HG03108 (cell line): Measurements from ENCODE around the gene IRF4.

ENCODE experiments used
- ATAC-seq: cut with Tn5 transposase; IDR thresholded peaks from one replicate; pipeline ENCODE4 v1.9.1; 2021; ENCODE audit warnings: moderate library complexity; ENCODE audit not compliant: unreplicated experiment

The IRF4 gene

DNA sequence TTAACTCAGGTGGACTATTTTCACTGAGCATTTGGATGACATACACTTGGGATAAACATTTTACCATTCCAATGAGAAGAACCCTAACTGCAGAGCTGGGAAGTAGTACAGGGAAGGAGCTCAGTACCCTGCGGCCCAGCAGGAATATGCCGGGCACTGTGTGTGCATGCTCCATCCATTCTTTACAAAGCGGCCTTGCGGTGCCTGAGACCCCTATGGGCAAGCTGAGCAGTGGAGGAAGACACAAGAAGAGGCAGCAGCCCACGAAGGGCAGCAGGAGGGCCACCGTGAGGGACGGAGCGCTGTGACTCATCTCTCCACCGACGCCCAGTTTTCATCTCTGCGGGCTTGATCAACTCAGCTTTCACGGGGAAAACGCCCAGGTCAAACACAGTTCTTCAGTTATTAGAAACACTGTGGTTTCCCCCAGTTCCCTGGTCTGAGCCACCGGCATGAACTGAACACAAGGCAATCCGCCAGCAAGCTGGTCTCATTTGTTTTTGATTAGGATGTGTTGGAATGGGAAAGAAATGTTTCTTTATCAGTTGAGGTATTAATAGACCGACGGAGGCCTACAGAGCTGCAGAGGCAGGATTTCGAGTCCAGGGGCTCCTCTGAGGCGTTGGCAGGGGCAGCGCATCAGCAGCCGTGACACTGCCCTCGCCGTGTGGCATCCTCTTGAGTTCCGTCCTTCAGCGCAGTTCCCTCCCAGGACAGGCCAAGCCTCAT, 44.9 kb downstream of the IRF4 start:
- ATAC-seq, result no peak

DNA sequence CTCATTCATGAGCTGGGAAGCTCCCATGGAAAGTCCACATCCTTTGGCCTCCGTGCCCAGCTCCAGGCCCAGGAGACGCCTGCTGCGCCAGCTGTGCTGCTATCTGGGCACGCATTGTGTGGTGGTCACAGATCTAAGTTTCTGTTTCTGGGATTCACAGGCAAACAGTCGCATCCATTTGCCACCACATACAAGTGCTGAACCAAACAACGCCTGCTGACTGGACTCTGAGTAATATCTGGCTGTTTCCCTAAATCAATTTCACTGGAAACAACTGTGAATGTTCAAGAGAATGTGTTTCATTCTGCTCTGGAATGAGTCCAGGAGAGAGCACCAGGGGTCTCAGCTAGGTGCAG, 45.5 kb downstream of the IRF4 start:
- no peak for ATAC-seq

DNA sequence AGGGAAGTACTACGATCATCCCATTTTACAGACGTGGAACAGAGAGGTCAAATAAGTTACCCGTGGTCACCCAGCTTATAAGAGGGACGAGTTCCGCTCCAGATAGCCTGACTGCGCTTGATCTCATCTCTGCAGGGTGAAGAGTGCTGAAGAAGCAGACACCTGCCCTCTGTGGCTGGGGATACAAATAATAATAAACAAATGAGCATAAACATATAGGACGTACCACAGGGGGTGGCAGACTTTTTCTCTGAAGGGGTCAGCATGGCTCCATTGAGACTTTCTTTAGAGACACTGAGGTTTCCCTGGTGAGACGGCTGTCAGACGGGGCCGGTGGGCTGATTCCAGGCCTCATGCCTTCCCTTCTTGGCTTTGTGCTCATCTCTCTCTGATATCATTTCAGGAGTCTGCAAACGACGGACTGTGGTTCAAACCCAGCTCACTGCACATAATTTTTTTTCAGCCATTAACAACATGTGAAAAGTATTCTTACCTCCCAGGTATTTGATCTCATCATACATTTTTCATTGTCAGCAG, 47.1 kb downstream of the IRF4 start:
- ATAC-seq, result no peak

DNA sequence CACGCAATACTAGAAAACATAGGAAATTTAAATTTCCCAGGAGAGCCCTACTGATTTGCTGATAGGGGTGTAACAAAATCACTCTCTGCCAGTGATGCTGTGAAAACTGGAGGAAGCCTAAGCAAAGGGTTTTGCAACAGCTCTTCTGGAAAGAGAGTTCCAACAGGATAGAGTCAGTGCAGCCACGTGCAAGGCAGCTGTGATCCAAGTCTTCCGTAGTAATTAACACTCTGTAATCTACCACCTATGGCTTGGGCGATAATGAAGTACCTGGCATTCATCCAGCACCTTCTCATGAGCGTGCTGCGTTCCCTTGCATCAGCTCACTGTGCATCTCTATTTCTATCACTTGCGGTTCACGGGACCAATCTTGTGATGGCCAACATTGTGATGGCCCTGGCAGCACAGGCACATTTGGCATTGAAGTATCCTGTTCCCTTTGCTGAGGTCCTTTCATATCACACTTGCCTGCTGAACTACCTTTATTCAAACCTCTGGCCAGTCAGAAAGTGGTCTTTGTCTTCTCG, 48.2 kb downstream of the IRF4 start:
- no peak for ATAC-seq

DNA sequence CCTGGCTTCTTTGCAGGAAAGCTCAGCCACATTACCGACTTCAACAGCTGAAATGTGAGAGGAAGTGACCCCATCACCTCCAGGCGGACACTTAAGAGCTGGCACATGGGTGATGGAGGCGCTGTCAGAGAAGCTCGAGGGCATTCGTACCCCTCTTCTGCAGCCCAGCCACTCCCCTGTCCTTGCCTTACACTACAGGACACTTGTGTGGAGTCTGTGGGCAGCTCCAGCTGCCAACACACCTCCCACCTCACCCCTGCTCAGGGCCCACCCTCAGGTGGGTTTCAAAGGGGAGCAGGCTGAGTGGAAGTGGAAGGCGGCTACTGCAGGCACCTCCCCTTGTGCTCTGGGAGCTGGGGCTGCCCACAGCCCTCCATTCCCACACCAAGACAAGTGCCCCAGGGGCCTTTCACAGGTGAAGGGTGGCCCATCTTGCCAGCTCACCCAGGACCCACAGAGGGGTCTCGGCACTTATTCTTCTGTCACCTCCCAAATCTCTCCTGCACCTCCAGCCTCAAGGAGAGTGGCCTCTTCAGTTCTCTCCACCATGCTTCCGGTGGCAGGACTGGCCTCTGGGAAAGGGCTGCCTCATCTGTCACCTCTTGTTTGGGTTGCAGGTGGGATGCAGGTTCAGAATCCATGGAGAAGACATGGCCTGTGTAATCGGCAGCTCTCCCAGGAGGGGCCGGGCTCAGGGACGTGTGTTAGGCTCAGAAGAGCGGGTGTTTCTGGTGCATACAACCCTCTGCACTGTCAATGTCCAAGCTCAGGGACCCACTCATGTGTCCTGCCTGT, 49.8 kb downstream of the IRF4 start:
- ATAC-seq, result no peak

DNA sequence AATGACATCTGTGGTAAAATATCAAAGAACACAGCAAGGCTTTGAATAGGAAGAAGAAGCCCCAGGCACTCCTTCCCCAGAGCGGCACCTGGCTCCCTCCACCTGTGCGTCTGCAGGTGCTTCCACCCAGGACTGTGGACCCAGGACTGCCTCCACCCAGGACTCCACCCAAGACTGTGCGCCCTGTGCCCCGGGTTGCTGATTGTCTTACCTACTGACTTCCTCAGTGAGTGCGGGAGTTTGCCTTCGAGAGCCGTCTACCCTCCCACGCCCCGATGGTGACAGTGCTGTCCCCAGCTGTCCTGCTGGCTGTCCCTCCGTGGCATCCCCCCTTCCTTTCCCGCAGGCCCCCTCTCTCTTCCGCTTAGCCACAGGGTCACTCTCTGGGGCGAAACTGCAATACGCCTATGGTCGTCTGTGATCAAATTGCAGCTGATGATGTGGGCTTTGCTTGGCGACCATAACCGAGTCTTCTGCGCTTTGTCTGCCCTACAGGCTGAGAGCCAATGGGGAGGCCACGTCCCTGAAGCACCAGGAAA, 52.1 kb downstream of the IRF4 start:
- ATAC-seq, result no peak

DNA sequence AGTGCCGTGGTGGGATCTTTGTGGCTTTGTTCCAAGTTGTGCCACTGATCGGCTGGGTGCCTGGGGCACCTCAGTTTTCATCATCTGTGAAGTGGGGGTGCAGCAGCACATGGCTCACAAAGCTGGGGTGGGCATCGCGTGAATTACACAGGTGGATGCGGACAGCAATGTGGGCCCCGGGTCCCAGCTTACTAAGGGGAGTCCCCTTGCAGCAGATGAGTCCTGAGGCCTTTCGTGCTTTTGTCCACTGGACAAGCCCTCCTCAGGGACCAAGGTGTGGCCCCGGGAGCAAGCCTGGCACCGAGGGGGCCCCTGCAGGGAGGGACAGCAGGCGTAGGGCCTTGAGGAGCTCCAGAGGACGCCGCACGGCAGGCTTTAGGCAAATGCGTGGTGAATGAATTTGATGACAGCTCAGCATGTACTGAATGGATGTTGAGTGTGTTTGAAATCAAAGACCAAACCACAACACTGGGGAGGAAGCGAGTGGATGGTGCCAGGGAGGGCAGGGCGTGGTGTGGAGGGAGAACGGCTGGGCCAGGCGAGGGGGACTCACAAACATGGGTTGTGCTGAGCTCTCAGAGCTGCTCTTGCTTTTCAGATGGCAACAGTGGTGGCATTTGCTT, 53.2 kb downstream of the IRF4 start:
- no peak for ATAC-seq

DNA sequence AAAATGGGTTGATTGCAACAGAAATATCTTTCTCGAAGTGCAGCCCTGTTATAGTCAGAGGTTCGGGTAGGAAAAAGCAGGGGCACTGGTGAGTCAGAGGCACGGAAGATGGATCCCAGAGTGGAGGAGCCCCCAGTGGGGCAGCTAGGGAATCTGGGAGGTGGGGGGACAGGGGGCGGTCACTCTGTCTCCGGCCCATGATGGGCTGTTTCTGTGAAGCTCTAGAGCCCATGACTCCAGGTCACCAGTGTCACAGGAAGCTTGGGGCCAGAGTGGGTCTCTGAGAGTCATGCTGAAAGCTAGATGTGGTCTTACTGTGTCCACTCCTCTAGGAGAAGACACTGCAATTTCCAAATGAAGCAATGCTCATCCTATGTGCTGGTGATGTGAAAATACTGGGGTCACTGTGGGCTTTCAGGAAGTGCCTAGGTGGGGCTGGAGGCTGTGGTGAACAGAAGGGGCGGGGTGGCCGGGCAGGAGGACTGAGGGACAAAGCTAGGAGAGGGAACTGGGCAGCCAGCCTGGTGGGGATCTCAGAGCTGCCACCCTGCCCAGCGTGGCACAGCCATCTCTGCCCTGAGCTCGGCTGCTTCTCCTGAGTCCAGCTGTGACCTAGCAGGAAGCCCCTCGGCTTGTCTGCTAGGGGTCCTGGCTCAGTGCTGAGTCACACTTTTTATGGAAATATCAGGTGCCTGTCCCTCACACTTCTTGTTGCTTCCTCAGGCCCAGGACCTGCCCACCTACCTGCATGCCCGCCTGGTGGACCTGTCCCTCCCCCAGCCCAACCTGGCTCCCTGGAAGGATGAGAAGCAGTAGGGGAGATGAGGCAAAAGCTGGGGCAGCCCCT, 54.2 kb downstream of the IRF4 start:
- no peak for ATAC-seq

DNA sequence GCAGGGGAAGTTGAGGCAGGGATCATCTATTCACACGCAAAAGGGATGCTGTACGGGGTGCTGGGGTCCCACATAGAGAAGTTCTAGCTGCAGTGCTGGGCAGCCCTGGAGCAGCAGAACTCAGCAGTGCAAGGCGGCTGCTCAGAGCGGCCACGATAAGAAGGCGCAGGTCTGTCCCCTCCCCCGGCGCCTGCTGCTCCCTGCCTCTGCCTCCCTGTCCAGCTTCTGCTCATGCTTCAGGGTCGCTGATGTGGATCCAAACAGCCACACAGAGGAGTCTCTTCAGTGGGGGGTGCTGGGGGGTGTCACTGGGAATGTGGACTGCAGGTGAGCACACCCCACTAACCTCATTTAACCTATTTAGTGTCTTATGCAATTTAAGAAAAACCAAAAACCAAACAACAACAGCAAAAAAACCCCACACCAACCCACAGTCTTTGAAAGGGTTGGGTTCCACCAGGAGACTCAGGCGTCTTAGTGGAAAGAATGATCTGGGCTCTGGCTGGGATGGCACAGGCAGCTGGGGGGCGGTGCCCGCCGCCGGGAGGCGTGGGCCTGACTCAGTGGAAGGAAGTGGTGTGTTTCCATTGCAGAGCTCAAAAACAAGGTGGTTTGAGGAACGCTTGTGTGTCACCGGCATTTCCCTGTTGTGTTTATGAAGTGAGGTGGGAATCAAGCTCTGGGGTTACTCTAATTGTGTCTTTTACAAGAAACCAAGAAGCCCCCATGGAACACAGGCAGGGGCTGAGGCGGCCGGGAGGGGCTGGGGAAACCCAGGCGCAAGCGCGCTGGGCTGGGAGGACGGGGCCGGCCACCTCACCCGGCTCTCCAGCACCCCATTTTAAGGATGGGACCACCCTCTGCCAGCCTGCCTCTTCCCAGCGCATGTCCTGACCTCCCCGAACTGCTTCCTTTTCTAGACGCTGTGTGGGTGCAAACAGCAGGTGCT, 55.1 kb downstream of the IRF4 start:
- no peak for ATAC-seq

DNA sequence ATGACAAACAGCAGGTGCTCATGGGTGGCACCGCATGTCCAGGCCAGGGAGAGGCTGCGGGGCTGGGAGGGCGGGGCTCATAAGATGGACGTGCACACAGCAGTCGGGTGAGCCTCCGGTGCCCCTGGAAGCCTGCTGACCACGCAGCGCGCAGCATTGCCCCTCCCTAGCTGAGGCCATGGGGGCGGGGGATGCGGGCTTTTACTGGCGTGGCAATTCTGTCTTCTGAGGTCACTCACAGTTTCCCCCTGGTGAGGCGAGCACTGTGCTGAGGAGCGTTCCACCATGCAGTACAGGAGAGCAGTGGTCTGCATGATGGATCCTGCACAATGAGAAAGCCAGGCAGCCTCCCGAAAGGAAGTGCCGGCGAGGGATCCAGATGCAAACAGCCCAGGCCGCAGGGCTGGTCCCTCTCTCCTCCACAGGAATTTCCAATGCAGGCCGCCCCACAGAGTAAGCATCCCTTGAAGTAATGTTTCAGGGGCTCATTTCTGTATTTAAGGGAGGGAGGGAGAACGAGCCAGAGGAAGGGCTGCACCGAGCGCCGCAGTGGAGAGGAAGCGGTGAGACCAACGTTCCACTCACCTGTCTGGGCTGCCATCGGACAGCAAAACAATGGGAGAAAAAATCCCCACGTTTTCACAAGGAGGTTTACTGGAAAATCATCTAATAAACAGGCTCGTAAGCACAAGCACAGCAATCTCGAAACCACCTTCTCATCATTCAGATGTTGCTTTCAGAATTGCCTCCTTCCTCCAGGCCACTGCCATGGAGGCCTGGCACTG, 56.0 kb downstream of the IRF4 start:
- ATAC-seq, result no peak

DNA sequence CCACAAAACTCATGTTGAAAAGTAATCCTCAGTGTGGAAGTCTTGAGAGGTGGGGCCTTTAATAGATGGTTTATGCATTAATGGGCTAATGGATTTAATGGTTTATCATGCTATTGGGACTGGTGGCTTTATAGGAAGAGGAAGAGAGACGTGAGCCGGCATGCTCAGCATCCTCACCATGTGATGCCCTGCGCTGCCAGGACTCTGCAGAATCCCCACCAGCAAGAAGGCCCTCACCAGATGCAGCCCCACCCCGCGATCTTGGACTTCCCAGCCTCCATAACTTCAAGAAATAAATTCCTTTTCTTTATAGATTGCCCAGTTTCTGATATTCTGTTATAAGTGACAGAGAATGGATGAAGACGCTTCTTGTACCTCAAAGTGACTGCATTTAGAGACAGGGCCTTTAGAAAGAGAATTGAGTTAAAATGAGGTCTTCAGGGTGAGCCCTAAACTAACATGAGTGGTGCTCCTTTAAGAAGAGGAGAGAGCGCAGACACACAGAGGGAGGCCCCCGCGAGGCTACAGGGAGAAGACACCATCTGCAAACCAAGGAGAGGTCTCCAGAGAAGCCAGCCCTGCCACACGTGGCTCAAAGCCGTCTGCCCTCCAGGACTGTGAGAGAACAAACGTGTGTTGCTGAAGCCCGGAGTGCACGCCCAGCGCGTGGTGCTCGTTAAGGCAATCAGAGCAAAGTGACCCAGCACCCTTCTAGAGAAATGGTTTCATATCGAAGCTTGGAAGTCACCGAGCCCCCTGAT, 56.9 kb downstream of the IRF4 start:
- ATAC-seq, result no peak

DNA sequence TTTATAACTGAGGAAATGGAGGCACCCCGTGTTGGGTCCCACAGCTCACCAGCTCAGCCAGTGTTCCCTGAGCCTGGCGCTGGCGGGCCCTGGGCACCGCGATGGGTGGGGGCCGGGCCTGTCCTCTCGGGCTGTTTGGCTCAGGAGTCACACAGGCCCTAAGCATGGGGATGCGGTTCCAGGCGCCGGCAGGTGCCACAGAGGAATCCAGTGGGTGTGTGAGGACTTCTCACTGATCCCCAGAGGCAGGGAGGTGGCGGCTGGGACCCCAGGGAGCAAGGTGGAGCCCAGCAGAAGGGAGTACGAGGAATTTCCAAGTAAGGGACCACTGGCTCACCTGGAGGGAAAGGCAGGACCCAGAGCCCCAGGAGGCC, 57.5 kb downstream of the IRF4 start:
- ATAC-seq, result no peak

DNA sequence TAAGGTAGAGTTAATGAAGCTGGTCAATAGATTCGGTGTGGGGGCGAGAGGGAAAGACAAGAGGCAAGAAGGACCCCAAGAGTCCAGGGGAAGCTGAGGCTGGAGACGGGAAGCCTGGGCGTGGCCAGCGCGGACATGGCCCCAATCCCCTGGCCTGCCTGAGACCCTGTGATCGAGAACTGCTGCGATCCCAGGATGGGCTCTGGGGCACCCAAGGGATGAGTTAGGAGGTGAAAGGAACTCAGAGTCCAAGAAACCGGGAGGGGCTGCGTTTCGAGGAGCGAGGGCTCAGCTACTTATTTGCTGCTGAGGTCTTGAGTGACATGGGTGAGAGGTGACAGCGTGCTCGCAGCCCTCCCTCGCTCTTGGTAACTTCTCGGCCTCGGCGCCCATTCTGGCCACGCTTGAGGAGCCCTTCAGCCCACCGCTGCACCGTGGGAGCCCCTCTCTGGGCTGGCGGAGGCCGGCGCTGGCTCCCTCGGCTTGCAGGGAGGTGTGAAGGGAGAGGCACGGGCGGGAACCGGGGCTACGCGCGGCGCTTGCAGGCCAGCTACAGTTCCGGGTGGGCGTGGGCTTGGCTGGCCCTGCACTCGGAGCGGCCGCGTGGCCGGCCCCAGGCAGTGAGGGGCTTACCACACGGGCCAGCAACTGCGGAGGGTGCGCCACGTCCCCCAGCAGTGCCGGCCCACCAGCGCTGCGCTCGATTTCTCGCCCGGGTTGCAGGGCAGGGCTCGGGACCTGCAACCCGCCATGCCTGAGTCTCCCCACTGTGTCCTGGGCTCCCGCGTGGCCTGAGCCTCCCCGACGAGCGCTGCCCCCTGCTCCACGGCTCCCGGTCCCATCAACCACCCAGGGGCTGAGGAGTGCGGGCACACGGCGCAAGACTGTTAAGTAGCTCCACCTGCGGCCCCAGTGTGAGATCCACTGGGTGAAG, 58.2 kb downstream of the IRF4 start:
- ATAC-seq, result no peak

DNA sequence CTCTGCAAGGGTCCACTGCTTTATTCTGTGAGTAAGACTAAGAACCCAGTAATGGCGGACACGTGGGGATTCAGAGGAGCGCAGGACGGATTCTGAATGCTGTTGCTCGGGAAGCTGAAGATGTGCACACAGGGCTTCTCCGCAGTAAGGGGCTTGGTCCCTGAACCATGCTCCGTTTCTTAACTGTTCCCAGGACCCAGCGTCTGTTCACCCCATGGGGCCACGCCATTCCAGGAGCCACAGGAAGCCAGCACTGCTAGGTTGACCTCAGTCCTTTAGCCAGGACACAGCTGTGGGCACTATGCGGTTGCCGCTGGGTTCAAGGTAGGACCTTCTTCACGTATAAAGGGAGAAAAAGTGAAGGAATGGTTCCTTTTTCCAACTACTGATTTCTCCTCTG, 59.8 kb downstream of the IRF4 start:
- ATAC-seq, result no peak

DNA sequence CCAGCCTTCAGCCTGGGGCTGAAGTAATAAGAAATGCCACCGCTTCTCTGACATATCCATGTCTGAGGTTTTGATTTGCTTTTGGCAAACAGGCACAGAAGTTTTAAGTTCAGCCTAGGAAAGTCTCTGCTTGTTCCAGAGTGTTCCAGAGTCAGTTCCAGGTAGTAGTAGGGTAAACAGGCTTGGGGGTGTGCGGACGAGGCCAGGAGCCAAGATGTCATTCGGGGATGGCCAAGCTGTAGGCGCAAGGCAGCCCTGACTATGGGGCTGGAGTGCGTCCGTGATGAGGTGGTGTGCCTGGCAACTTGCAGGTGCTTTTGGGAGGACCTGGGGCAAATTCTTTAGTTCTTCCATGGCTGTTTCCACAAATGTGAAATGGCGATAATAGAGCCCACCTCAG, 60.3 kb downstream of the IRF4 start:
- no peak for ATAC-seq

DNA sequence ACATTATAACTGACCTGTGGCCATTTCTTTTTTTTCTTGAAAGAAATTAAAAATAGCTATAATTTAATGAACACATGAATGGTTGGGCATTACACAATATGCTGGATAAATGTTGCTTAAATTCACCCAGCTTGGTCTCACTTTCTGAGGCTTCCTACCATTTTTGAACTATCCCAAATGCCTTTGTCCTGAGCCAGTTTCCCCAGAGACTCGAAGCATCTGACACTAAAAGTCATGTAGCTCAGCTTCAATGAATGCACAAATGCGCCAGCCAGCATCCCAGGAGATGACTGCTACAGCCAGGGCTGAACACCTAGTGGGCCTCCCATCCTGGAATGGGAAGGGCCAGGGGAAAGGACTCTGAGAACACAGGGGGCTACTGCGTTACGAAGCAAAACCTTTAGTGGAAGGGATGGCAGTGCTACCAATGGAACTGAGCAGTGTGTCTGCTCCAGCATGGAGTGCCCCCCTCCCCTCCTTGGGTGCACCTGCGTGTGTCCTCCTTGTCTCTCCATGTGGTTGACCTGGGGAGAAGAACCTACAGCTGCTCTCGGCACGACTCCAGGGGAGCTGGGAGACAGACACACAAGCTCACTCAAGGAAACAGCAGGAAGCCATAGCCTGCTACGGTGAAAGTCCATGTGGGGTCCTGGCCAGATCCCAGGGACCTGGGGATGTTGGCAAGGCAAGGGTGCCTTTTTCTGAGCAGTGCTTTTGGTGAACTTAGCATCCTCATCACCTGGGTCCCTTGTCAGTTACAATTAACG, 60.9 kb downstream of the IRF4 start:
- ATAC-seq, result no peak
